Measurements from ENCODE around the gene ARHGAP24.
A peak's percentile ranks its signal among the peaks of the same experiment; 100 is the strongest.

Gene ARHGAP24

DNA sequence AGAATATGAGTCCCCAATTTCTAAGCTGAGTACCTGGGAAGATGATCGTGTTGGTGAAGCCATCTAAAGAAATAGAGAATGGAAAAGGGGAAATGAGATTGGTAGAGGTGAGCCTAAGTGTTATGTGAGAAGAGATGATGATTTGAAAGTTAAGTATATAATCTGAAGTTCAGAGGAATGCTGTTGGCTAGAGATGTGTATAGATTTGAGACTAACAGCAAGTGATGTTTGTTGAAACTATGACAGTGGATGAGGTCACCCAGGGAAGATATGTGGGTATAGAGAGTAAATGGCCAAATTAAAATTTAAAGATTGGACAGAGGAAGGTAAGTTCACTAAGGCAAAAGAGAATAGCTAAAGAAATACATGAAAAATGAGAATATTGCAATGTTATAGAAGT, 560.7 kb downstream of the ARHGAP24 start:
- DNase-seq = no peak

GRCh38 chr4:86036736-86037135, 561.8 kb downstream of the ARHGAP24 start:
- DNase-seq = no peak

GRCh38 chr4:86038037-86038436, 563.1 kb downstream of the ARHGAP24 start:
- no peak for DNase-seq

DNA sequence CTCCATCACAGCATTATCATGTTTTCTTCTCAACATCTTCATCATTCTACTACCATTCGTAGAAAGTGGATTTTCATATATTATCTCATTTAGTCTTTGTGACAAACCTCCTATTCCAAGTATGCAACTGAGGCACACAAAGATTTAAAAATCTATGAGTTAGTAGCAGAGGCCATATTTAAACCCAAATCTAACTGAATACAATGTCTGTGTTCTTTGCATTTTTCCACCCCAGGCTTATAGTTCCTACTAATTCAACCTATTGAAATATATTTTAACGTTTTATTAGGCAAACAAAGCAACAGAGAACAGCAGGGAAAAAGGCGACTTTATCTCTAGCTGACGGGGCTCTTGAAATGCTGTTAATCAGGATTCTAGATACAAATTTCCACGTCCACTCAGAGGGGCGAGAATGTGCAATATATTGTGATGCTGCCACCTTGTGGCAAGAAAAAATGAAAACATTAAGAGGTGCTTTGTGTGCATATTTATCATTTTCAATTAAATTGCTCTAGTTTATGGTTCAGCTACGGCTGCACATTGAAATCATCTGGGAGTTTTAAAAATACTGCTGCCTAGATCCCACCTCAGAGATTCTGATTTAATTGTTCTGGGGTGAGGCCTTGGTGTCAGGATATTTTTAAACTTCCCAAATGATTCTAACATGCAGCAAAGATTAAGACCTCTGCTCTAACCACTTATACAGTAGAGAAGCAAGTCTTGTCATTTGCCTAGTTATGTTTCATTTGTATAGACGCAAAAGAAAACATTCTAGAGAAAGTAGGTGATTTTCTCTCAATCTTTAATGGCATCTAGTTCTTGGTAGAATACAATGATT, 569.0 kb downstream of the ARHGAP24 start:
- DNase-seq = peak; percentile 64

GRCh38 chr4:86044593-86044985, 569.6 kb downstream of the ARHGAP24 start:
- DNase-seq = no peak

- DNase-seq = no peak
These were observed 573.5 kb downstream of the ARHGAP24 start for GRCh38 chr4:86048426-86048825.

DNA sequence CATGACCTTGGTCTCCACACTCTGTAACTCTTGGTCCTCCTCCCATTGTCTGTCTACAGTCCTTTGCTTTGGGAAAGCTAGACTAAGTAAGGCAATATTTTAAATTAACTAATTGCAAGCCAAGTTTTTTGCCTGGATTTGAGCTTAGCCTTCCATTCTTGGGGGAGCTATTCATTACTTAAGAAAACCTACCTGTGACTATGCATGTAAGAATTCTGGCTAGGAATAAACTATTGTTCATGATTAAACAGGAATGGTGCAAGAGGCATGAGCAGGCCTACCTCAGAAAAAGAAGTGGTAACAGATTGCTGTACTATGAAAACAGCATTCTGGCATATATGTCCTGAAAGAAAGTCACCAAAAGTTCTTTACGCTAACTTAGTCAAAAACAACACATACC, 575.5 kb downstream of the ARHGAP24 start:
- no peak for DNase-seq

Data from NCI-H1694 (cell line).